ENCODE results near the gene RAMACL. TPM values are rescaled to one million over a fixed set of nuclear protein-coding genes. Genes with fewer than 3 reads are reported as not detected.

RAMACL gene
- total and polyA plus RNA-seq, 7 donors: 0.34 to 3.0 (median 1.4) TPM; not detected in 2

DNA sequence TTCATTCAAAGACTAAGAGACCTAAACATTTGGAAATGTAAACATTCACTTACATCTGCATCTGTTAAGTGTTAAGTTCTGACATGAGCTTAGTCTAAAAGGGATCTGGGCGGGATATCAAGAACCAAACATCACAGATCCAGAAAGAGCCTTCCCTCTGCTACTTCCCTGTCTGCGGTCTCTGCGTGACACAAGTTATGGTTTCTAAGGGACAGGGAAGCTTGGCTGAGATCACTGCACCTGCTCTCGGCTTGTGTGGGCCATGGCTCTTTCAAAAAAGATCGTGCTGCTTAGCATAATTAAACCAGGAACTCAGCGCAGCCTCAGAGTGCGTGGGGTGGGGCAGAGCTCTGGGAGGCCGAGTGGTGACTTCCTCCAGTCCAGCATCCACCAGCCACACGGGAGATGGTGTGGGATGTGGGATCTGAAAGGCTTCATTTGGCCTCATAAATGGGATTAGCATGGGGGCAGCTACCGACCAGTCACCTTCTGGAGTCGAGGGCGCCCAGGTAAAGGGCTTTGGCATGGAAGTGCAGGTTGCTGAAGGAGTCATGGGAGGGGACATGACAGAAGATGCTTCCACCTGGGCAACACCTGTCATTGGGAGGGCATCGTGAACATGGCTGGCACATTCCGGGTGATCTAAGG is 16.7 kb upstream of the RAMACL start:
- intact Hi-C loops (cut with DNase I): no loop called here
- Histone ChIP-seq H3K4me3 (peak overlapping the region in 1 of 4 donors; percentile 17), H3K4me1 (peaks cover 0 to 33% (median 23%) of the 10 kb centered on the region in 4 donors), H3K9me3 (no peaks in the 10 kb centered on the region), H3K36me3 (no peaks in the 10 kb centered on the region), H3K27ac (peak overlapping the region in 3 of 4 donors; percentile 17 to 77 (median 26)), H3K27me3 (no peaks in the 10 kb centered on the region)
- WGBS, 2 donors: 83 to 87% methylated on average over 14 of the region's 14 CpGs
- TF ChIP-seq POLR2AphosphoS5 (IDR thresholded peaks at IDR 0.05): peak in 3 of 4 donors; percentile 50 to 53 (median 50)
- TF ChIP-seq, protein P1, sequence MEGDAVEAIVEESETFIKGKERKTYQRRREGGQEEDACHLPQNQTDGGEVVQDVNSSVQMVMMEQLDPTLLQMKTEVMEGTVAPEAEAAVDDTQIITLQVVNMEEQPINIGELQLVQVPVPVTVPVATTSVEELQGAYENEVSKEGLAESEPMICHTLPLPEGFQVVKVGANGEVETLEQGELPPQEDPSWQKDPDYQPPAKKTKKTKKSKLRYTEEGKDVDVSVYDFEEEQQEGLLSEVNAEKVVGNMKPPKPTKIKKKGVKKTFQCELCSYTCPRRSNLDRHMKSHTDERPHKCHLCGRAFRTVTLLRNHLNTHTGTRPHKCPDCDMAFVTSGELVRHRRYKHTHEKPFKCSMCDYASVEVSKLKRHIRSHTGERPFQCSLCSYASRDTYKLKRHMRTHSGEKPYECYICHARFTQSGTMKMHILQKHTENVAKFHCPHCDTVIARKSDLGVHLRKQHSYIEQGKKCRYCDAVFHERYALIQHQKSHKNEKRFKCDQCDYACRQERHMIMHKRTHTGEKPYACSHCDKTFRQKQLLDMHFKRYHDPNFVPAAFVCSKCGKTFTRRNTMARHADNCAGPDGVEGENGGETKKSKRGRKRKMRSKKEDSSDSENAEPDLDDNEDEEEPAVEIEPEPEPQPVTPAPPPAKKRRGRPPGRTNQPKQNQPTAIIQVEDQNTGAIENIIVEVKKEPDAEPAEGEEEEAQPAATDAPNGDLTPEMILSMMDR (IDR thresholded peaks at IDR 0.05): no peak
- DNase-seq: peak; percentile 56

DNA sequence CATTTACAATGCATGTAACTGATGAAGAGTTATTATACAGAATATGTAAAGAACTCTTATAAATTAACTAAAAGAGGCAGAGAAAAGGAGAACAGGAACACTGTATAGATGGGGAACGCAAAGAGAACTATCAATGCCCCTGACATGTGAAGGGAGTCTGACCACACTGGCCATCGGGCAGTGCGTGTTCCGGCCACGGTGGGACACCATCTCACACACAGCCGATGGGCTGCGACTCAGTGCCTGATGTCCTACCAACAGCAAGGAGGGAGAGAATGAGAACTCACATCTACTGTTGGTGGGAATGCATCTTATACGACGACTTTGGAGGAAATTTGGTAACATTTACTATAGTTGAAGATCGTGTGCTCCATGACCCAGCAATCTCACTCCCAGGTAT is 15.5 kb upstream of the RAMACL start:
- WGBS, 2 donors: 97% methylated on average over 10 of the region's 10 CpGs
- Histone ChIP-seq H3K27ac (peak overlapping the region in 1 of 4 donors; percentile 77), H3K36me3 (no peaks in the 10 kb centered on the region), H3K4me3 (no peak overlapping the region), H3K4me1 (peaks cover 0 to 45% (median 34%) of the 10 kb centered on the region in 4 donors), H3K9me3 (no peaks in the 10 kb centered on the region), H3K27me3 (no peaks in the 10 kb centered on the region)
- intact Hi-C loops (cut with DNase I): no loop called here
- DNase-seq: no peak
- TF ChIP-seq POLR2A (IDR thresholded peaks at IDR 0.05) (no peak), EP300 (IDR thresholded peaks at IDR 0.05) (no peak), POLR2AphosphoS5 (IDR thresholded peaks at IDR 0.05) (no peak)
- TF ChIP-seq, protein P1 (IDR thresholded peaks at IDR 0.05): no peak

GRCh38 chr6:166600931-166601330 is 14.5 kb upstream of the RAMACL start:
- no peak for DNase-seq
- no peaks in the 10 kb centered on the region for H3K36me3 ChIP-seq
- peaks cover 0 to 50% (median 36%) of the 10 kb centered on the region in 4 donors for H3K4me1 ChIP-seq
- no peaks in the 10 kb centered on the region for H3K9me3 ChIP-seq
- WGBS, 2 donors: 79 to 88% methylated on average over 2 of the region's 2 CpGs
- intact Hi-C loops (cut with DNase I): no loop called here
- no peak overlapping the region for H3K27ac ChIP-seq
- TF ChIP-seq, protein P1 (IDR thresholded peaks at IDR 0.05): no peak
- TF ChIP-seq EP300 (IDR thresholded peaks at IDR 0.05): no peak
- no peak for TF ChIP-seq POLR2A (IDR thresholded peaks at IDR 0.05)
- TF ChIP-seq POLR2AphosphoS5 (IDR thresholded peaks at IDR 0.05): no peak
- H3K4me3 ChIP-seq: no peak overlapping the region
- H3K27me3 ChIP-seq: no peaks in the 10 kb centered on the region

DNA sequence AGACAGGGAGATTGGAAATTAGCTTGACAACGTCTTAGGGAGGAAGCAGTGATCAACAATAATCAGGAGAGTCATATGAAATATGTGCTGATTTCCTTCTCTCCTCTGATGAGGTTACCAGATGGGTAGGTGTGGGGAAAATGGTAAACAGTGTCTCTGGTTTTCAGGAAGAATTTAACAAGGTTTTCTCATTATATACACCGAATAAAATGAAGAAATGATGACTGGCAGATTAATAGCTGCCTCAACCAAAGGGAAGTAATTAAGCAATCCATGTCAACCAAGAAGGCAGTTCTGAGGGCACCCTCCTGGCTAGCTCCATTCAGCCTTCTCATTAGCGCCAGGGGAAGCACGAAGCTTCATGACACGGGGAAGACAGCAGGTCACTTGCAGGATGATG is 12.7 kb upstream of the RAMACL start:
- no peaks in the 10 kb centered on the region for H3K27me3 ChIP-seq
- WGBS, 2 donors: 70 to 82% methylated on average over 5 of the region's 5 CpGs
- H3K36me3 ChIP-seq: no peaks in the 10 kb centered on the region
- intact Hi-C loops (cut with DNase I): loop anchor here (5.0 kb wide), 1 partner anchor 42 kb away; no protein-coding TSS in a partner anchor
- no peaks in the 10 kb centered on the region for H3K9me3 ChIP-seq
- peaks cover 0 to 63% (median 43%) of the 10 kb centered on the region in 4 donors for H3K4me1 ChIP-seq
- TF ChIP-seq, protein P1 (IDR thresholded peaks at IDR 0.05): no peak
- TF ChIP-seq POLR2A (IDR thresholded peaks at IDR 0.05) (no peak), POLR2AphosphoS5 (IDR thresholded peaks at IDR 0.05) (no peak), EP300 (IDR thresholded peaks at IDR 0.05) (no peak)
- peak overlapping the region; percentile 54 to 83 (median 68) for H3K27ac ChIP-seq
- no peak overlapping the region for H3K4me3 ChIP-seq
- DNase-seq: no peak

Measured in sigmoid colon (tissue), 7 donors.